Right lung (tissue), 5 donors: ENCODE data around the gene TSHZ1. TPM values are rescaled to one million over a fixed set of nuclear protein-coding genes. Genes with fewer than 3 reads are reported as not detected.

Experiments
- DNase-seq, 2 donors: peaks; one replicate each; pipeline ENCODE4 v3.0.0-alpha.2; 2013
- polyA plus RNA-seq, 5 donors: library from polyadenylated mRNA; unstranded; fragments of 120-200 nt; gene quantifications; one replicate each; pipeline versions ENCODE4 v1.2.1 to v1.2.3, GENCODE V29; 2013; ENCODE audit warnings: inconsistent platforms in 1 of 5, low replicate concordance in 1 of 5; ENCODE audit not compliant: insufficient read length in 5 of 5, insufficient read depth in 1 of 5

Gene TSHZ1
- polyA plus RNA-seq, 5 donors = 28.5 to 31.4 (median 30.1) TPM

- DNase-seq = no peak
These were observed 3.9 kb upstream of the TSHZ1 start for GRCh38 chr18:75206452-75207309.

GRCh38 chr18:75207310-75208154 lies 3.1 kb upstream of the TSHZ1 start:
- no peak for DNase-seq

GRCh38 chr18:75208155-75208835 lies 2.3 kb upstream of the TSHZ1 start:
- DNase-seq = peak in 1 of 2 donors; percentile 52

GRCh38 chr18:75208836-75209128 lies 1.8 kb upstream of the TSHZ1 start:
- no peak for DNase-seq

GRCh38 chr18:75209129-75209950 lies 1.3 kb upstream of the TSHZ1 start, which contains the start of gene PTGR3:
TSS of gene PTGR3 (minus strand) at chr18:75209139. CDS start at chr18:75209058, 81 bp downstream.
- peak; percentile 85 to 87 for DNase-seq

GRCh38 chr18:75209951-75210258 lies 692 bp upstream of the TSHZ1 start:
- no peak for DNase-seq

- DNase-seq = no peak
These were observed 515 bp downstream of the TSHZ1 start for GRCh38 chr18:75211002-75211621.

- DNase-seq = no peak
These were observed 992 bp downstream of the TSHZ1 start for GRCh38 chr18:75211626-75211952.

- peak in 1 of 2 donors; percentile 40 for DNase-seq
These were observed 1.6 kb downstream of the TSHZ1 start for GRCh38 chr18:75211953-75212750.

GRCh38 chr18:75212751-75213090 lies 2.1 kb downstream of the TSHZ1 start:
- DNase-seq = no peak

- no peak for DNase-seq
These were observed 3.2 kb downstream of the TSHZ1 start for GRCh38 chr18:75213611-75214331.

GRCh38 chr18:75214332-75214690 lies 3.7 kb downstream of the TSHZ1 start:
- DNase-seq = no peak

- DNase-seq = no peak
These were observed 4.3 kb downstream of the TSHZ1 start for GRCh38 chr18:75214766-75215510.

GRCh38 chr18:75215663-75216062 lies 5.1 kb downstream of the TSHZ1 start:
- DNase-seq = no peak

- no peak for DNase-seq
These were observed 5.8 kb downstream of the TSHZ1 start for GRCh38 chr18:75216212-75216910.

GRCh38 chr18:75216911-75217689 lies 6.5 kb downstream of the TSHZ1 start:
- no peak for DNase-seq

- DNase-seq = no peak
These were observed 7.7 kb downstream of the TSHZ1 start for GRCh38 chr18:75218065-75218923.
